ENCODE results near the gene KCNH8. TPM values are rescaled to one million over a fixed set of nuclear protein-coding genes. Genes with fewer than 3 reads are reported as not detected.

The KCNH8 gene
- total and polyA plus RNA-seq, 2 of the 4 experiments (the other 2 are of a cell fraction) = not detected

- Histone ChIP-seq H2AFZ (replicated peaks; ENCODE audit: low read length, poor library complexity) (no peak overlapping the region), H3K4ac (ENCODE audit: low read depth, low read length) (no peak overlapping the region), H3K56ac (ENCODE audit: extremely low read depth, insufficient read depth, low read length) (no peak overlapping the region), H3K9me3 (ENCODE audit: control insufficient read depth, insufficient read depth, low read length) (peaks cover 11% of the 10 kb centered on the region), H3K79me1 (ENCODE audit: low read depth in 1 of 2, low read length in 2 of 2) (no peaks in the 10 kb centered on the region), H2BK15ac (ENCODE audit: low read depth, low read length) (no peak overlapping the region), H4K20me1 (ENCODE audit: insufficient read depth, low read length) (no peaks in the 10 kb centered on the region), H2AK9ac (replicated peaks; ENCODE audit: low read depth, low read length, poor library complexity) (no peak overlapping the region), H3K36me3 (ENCODE audit: control insufficient read depth, insufficient read depth, low read length) (no peaks in the 10 kb centered on the region), H3K14ac (replicated peaks; ENCODE audit: low read depth, low read length) (no peak overlapping the region), H3K9me1 (ENCODE audit: insufficient read depth, low read length) (no peaks in the 10 kb centered on the region), H3K4me2 (ENCODE audit: low read depth, low read length) (no peak overlapping the region), H3K4me3 (ENCODE audit: insufficient read depth, low read depth, low read length) (no peak overlapping the region), H4K91ac (ENCODE audit: insufficient read depth, low read depth, low read length) (no peak overlapping the region), H3K27me3 (ENCODE audit: control insufficient read depth, insufficient read depth, low read length) (no peaks in the 10 kb centered on the region), H2BK5ac (ENCODE audit: low read depth, low read length, poor library complexity, severe bottlenecking) (no peak overlapping the region), H4K5ac (ENCODE audit: low read depth, low read length) (no peak overlapping the region), H4K8ac (ENCODE audit: low read depth in 2 of 2, low read length in 2 of 2) (no peak overlapping the region), H3K27ac (ENCODE audit: insufficient read depth, low read length) (no peak overlapping the region), H3K4me1 (ENCODE audit: control insufficient read depth, insufficient read depth, low read length) (no peaks in the 10 kb centered on the region), H2BK120ac (ENCODE audit: low read depth, low read length) (no peak overlapping the region), H3K18ac (ENCODE audit: low read depth, low read length) (no peak overlapping the region), H3K9ac (ENCODE audit: low read depth, low read length) (no peak overlapping the region), H2BK20ac (ENCODE audit: low read depth, low read length) (no peak overlapping the region), H3K23ac (ENCODE audit: low read depth, low read length) (no peak overlapping the region), H2AK5ac (ENCODE audit: low read depth, low read length) (no peak overlapping the region)
- in situ Hi-C loops (cut with MboI; ENCODE audit: low sequenced_read_pairs) = no loop called here
- CTCF ChIA-PET = no interaction called here
- intact Hi-C loops (cut with micrococcal nuclease) = no loop called here
- dilution Hi-C loops (cut with HindIII; ENCODE audit: low sequenced_read_pairs, unreplicated experiment) = no loop called here
- ATAC-seq (ENCODE audit: low read depth) = no peak
- no CpG with 5 or more reads among the region's 3 CpGs for whole genome bisulfite sequencing, 2 experiments (ENCODE audit: extremely low coverage in 2 of 2, insufficient read length in 1 of 2)
- BruUV-seq (replicated peaks) = no TSS peak
- POLR2A ChIA-PET (ENCODE audit: unreplicated experiment) = no interaction called here
- TF ChIP-seq RAD21 (IDR thresholded peaks at IDR 0.05; ENCODE audit: low read length) = no peak
- TF ChIP-seq NFE2L2 (IDR thresholded peaks at IDR 0.05; ENCODE audit: low read depth, low read length) = no peak
- no peak for TF ChIP-seq BHLHE40 (IDR thresholded peaks at IDR 0.05; ENCODE audit: low read depth, low read length)
- TF ChIP-seq CEBPB (IDR thresholded peaks at IDR 0.05; ENCODE audit: low read depth, low read length) = 0 out of 2 replicates have a peak, but pooled peaks have one; percentile 19
- TF ChIP-seq SMC3 (IDR thresholded peaks at IDR 0.05; ENCODE audit: low read depth, low read length) = no peak
- no peak for TF ChIP-seq ELK1 (IDR thresholded peaks at IDR 0.05; ENCODE audit: borderline replicate concordance, low read depth, low read length)
- TF ChIP-seq FOS (IDR thresholded peaks at IDR 0.05; ENCODE audit: low read depth, low read length) = no peak
- no peak for TF ChIP-seq MAFK (IDR thresholded peaks at IDR 0.05; ENCODE audit: low read depth, low read length)
- no peak for DNase-seq
Observed at GRCh38 chr3:19263606-19264005, 115.3 kb downstream of the KCNH8 start.
